Body of pancreas (tissue), 4 donors: ENCODE measurements around the gene CBFA2T3. TPM values are rescaled to one million over a fixed set of nuclear protein-coding genes. Genes with fewer than 3 reads are reported as not detected.

Source experiments
- ATAC-seq: fragments of 150-250 bp; one replicate; pipeline ENCODE4 v1.9.1; 2016
- DNase-seq, 4 donors: peaks; one replicate each; pipeline ENCODE4 v3.0.0-alpha.2; 2019
- H3K27ac ChIP-seq, 4 donors: fragments of 200-600 bp; sonication (generic); 1 replicate in 3 of 4; 2 replicates in 1 of 4; pipeline versions ENCODE4 v1.5.1 to v1.6.1; 2016 to 2019; ENCODE audit warnings: mild to moderate bottlenecking in 1 of 4, mixed read lengths in 1 of 4, moderate library complexity in 1 of 4
- H3K27me3 ChIP-seq, 2 donors: fragments of 200-600 bp; sonication (generic); one replicate each; pipeline ENCODE4 v1.6.0; 2016; ENCODE audit warnings: mild to moderate bottlenecking in 1 of 2
- H3K36me3 ChIP-seq, 2 donors: fragments of 200-600 bp; sonication (generic); replicated peaks in 1 of 2; 2 replicates each; pipeline ENCODE4 v1.5.1; 2016; ENCODE audit warnings: low read depth in 2 of 2; ENCODE audit not compliant: insufficient read depth in 1 of 2
- H3K4me1 ChIP-seq: fragments of 200-600 bp; sonication (generic); one replicate; pipeline ENCODE4 v1.6.0; 2016
- H3K4me3 ChIP-seq, 2 donors: fragments of 200-600 bp; sonication (generic); 1 replicate in 1 of 2; 2 replicates in 1 of 2; pipeline ENCODE4 v1.5.1; 2016 to 2019
- H3K9me3 ChIP-seq, 3 donors: fragments of 200-600 bp; sonication (generic); 1 replicate in 2 of 3; 2 replicates in 1 of 3; pipeline ENCODE4 v1.5.1; 2016
- CTCF ChIP-seq, 7 experiments: fragments of 450-650 bp in 4 of 7; fragments of 200-600 bp in 3 of 7; sonication (generic) in 3 of 7; IDR thresholded peaks; one replicate each; pipeline ENCODE4 v1.5.1; 2016 to 2019; ENCODE audit warnings: antibody characterized with exemption in 7 of 7
- POLR2A ChIP-seq, 3 donors: fragments of 450-650 bp; IDR thresholded peaks; one replicate each; pipeline ENCODE4 v1.6.1; 2016; ENCODE audit warnings: antibody characterized with exemption in 3 of 3, mild to moderate bottlenecking in 2 of 3
- WGBS, 2 donors: methylation state at CpG; one replicate each; pipeline ENCODE4 v1.1.5; 2017; 5-methylcytosine and 5-hydroxymethylcytosine counted together
- intact Hi-C: fragments of 100-400 bp; cut with DNase I; formaldehyde crosslinking; loops from one replicate; pipeline ENCODE4 v1.15.1; 2023
- total RNA-seq, 2 donors: library from RNA; depleted of rRNA; stranded (reverse); fragments of >200 nt; gene quantifications; one replicate each; pipeline ENCODE4 v1.1.0, GENCODE V29; 2016

Gene CBFA2T3
- total RNA-seq, 2 donors from 2014 or later, result 7.8 to 16.2 TPM

- Histone ChIP-seq H3K27me3 (no peaks in the 10 kb centered on the region), H3K27ac (no peak overlapping the region), H3K4me1 (peaks cover 28% of the 10 kb centered on the region), H3K9me3 (no peaks in the 10 kb centered on the region), H3K4me3 (no peak overlapping the region), H3K36me3 (no peaks in the 10 kb centered on the region)
- DNase-seq (no peak), ATAC-seq (no peak)
- intact Hi-C loops, result no loop called here
- WGBS, 2 donors, result 87 to 93% methylated on average over 10 to 18 of the region's 19 CpGs
- TF ChIP-seq CTCF (IDR thresholded peaks at IDR 0.05) (no peak), POLR2A (IDR thresholded peaks at IDR 0.05) (no peak)
Observed at GRCh38 chr16:88917915-88918627, 58.9 kb downstream of the CBFA2T3 start.

GRCh38 chr16:88917146-88917914 is 59.7 kb downstream of the CBFA2T3 start:
- H3K4me3 ChIP-seq, result no peak overlapping the region
- no peak for TF ChIP-seq CTCF (IDR thresholded peaks at IDR 0.05)
- TF ChIP-seq POLR2A (IDR thresholded peaks at IDR 0.05), result no peak
- no peaks in the 10 kb centered on the region for H3K9me3 ChIP-seq
- intact Hi-C loops, result no loop called here
- H3K27ac ChIP-seq, result no peak overlapping the region
- H3K4me1 ChIP-seq, result peaks cover 20% of the 10 kb centered on the region
- WGBS, 2 donors, result 70 to 79% methylated on average over 24 to 30 of the region's 30 CpGs
- H3K36me3 ChIP-seq, result no peaks in the 10 kb centered on the region
- no peak for DNase-seq
- no peak for ATAC-seq
- H3K27me3 ChIP-seq, result no peaks in the 10 kb centered on the region

GRCh38 chr16:88915639-88916327 is 61.2 kb downstream of the CBFA2T3 start:
- 84 to 88% methylated on average over 28 to 29 of the region's 30 CpGs for WGBS, 2 donors
- DNase-seq (no peak), ATAC-seq (no peak)
- Histone ChIP-seq H3K9me3 (no peaks in the 10 kb centered on the region), H3K27ac (no peak overlapping the region), H3K36me3 (no peaks in the 10 kb centered on the region), H3K4me3 (no peak overlapping the region), H3K4me1 (peaks cover 16% of the 10 kb centered on the region), H3K27me3 (no peaks in the 10 kb centered on the region)
- intact Hi-C loops, result no loop called here
- TF ChIP-seq CTCF (IDR thresholded peaks at IDR 0.05) (peak in 1 of 7 experiments; percentile 15), POLR2A (IDR thresholded peaks at IDR 0.05) (no peak)

- Histone ChIP-seq H3K4me1 (peaks cover 21% of the 10 kb centered on the region), H3K27me3 (no peaks in the 10 kb centered on the region), H3K4me3 (no peak overlapping the region), H3K36me3 (no peaks in the 10 kb centered on the region), H3K9me3 (no peaks in the 10 kb centered on the region), H3K27ac (no peak overlapping the region)
- intact Hi-C loops, result no loop called here
- ATAC-seq, result no peak
- WGBS, 2 donors, result 62 to 80% methylated on average over 9 to 16 of the region's 20 CpGs
- DNase-seq, result no peak
- TF ChIP-seq CTCF (IDR thresholded peaks at IDR 0.05) (no peak), POLR2A (IDR thresholded peaks at IDR 0.05) (no peak)
Observed at GRCh38 chr16:88914750-88915368, 62.1 kb downstream of the CBFA2T3 start.
